Nephron (organoid): ENCODE results near the gene KCNIP4.
A peak's percentile ranks its signal among the peaks of the same experiment; 100 is the strongest.

ENCODE experiments used
- H3K27ac Mint-ChIP-seq, 3 experiments: 2 replicates each; pipeline ENCODE4 v1.8.0; 2020; ENCODE audit warnings: mixed read lengths in 3 of 3, mild to moderate bottlenecking in 2 of 3, moderate library complexity in 1 of 3
- H3K27me3 Mint-ChIP-seq: 2 replicates; pipeline ENCODE4 v1.8.0; 2021; ENCODE audit warnings: low read depth, mild to moderate bottlenecking, moderate library complexity, mixed read lengths
- H3K36me3 Mint-ChIP-seq: 2 replicates; pipeline ENCODE4 v1.8.0; 2020; ENCODE audit warnings: low read depth, mixed read lengths
- H3K4me1 Mint-ChIP-seq: 2 replicates; pipeline ENCODE4 v1.8.0; 2020; ENCODE audit warnings: mixed read lengths
- H3K4me3 Mint-ChIP-seq, 3 experiments: 2 replicates each; pipeline ENCODE4 v1.8.0; 2020; ENCODE audit warnings: mild to moderate bottlenecking in 3 of 3, mixed read lengths in 3 of 3, moderate library complexity in 2 of 3
- H3K9me3 Mint-ChIP-seq: 2 replicates; pipeline ENCODE4 v1.8.0; 2020; ENCODE audit warnings: mixed read lengths
- CTCF ChIP-seq, 3 experiments: fragments of 200-600 bp; sonication (generic); IDR thresholded peaks; one replicate each; pipeline ENCODE4 v1.5.0; 2021; ENCODE audit warnings: antibody characterized with exemption in 3 of 3; ENCODE audit not compliant: unreplicated experiment in 3 of 3

Gene KCNIP4

GRCh38 chr4:21795091-21795490 is 153.5 kb downstream of the KCNIP4 start:
- no peak for TF ChIP-seq CTCF (IDR thresholded peaks at IDR 0.05; ENCODE audit: unreplicated experiment in 3 of 3)
- peaks cover 11% of the 10 kb centered on the region for H3K27me3 Mint-ChIP-seq
- H3K4me3 Mint-ChIP-seq, result no peak overlapping the region
- H3K36me3 Mint-ChIP-seq, result no peaks in the 10 kb centered on the region
- H3K9me3 Mint-ChIP-seq, result no peaks in the 10 kb centered on the region
- H3K27ac Mint-ChIP-seq, result no peak overlapping the region
- no peaks in the 10 kb centered on the region for H3K4me1 Mint-ChIP-seq

- Mint-ChIP-seq H3K4me1 (no peaks in the 10 kb centered on the region), H3K36me3 (no peaks in the 10 kb centered on the region), H3K27me3 (peaks cover 11% of the 10 kb centered on the region), H3K9me3 (no peaks in the 10 kb centered on the region), H3K27ac (no peak overlapping the region), H3K4me3 (no peak overlapping the region)
- TF ChIP-seq CTCF (IDR thresholded peaks at IDR 0.05; ENCODE audit: unreplicated experiment in 3 of 3), result no peak
Observed at GRCh38 chr4:21792736-21793135, 155.8 kb downstream of the KCNIP4 start.

GRCh38 chr4:21790438-21791029 is 158.0 kb downstream of the KCNIP4 start:
- H3K4me1 Mint-ChIP-seq, result no peaks in the 10 kb centered on the region
- H3K4me3 Mint-ChIP-seq, result no peak overlapping the region
- no peaks in the 10 kb centered on the region for H3K36me3 Mint-ChIP-seq
- no peak overlapping the region for H3K27ac Mint-ChIP-seq
- H3K27me3 Mint-ChIP-seq, result peaks cover 11% of the 10 kb centered on the region
- peak; percentile 48 to 78 (median 56) for TF ChIP-seq CTCF (IDR thresholded peaks at IDR 0.05; ENCODE audit: unreplicated experiment in 3 of 3)
- no peaks in the 10 kb centered on the region for H3K9me3 Mint-ChIP-seq

- H3K9me3 Mint-ChIP-seq, result peaks cover 3% of the 10 kb centered on the region
- H3K27me3 Mint-ChIP-seq, result peaks cover 3% of the 10 kb centered on the region
- no peak overlapping the region for H3K4me3 Mint-ChIP-seq
- no peak overlapping the region for H3K27ac Mint-ChIP-seq
- no peak for TF ChIP-seq CTCF (IDR thresholded peaks at IDR 0.05; ENCODE audit: unreplicated experiment in 3 of 3)
- H3K36me3 Mint-ChIP-seq, result no peaks in the 10 kb centered on the region
- no peaks in the 10 kb centered on the region for H3K4me1 Mint-ChIP-seq
Observed at GRCh38 chr4:21780148-21780547, 168.4 kb downstream of the KCNIP4 start.

GRCh38 chr4:21778702-21779101 is 169.9 kb downstream of the KCNIP4 start:
- H3K27me3 Mint-ChIP-seq, result peaks cover 3% of the 10 kb centered on the region
- peaks cover 3% of the 10 kb centered on the region for H3K9me3 Mint-ChIP-seq
- TF ChIP-seq CTCF (IDR thresholded peaks at IDR 0.05; ENCODE audit: unreplicated experiment in 3 of 3), result no peak
- H3K4me3 Mint-ChIP-seq, result no peak overlapping the region
- H3K27ac Mint-ChIP-seq, result peak overlapping the region in 1 of 3 experiments; percentile 35
- H3K4me1 Mint-ChIP-seq, result no peaks in the 10 kb centered on the region
- no peaks in the 10 kb centered on the region for H3K36me3 Mint-ChIP-seq

GRCh38 chr4:21775703-21776102 is 172.9 kb downstream of the KCNIP4 start:
- TF ChIP-seq CTCF (IDR thresholded peaks at IDR 0.05; ENCODE audit: unreplicated experiment in 3 of 3), result no peak
- Mint-ChIP-seq H3K4me1 (no peaks in the 10 kb centered on the region), H3K36me3 (no peaks in the 10 kb centered on the region), H3K27ac (no peak overlapping the region), H3K27me3 (peaks cover 4% of the 10 kb centered on the region), H3K9me3 (peaks cover 9% of the 10 kb centered on the region), H3K4me3 (no peak overlapping the region)
